NCI-H1436 (cell line): Measurements from ENCODE around the gene TPPP3.

Source experiments
- DNase-seq: peaks from one replicate; lab custom pipeline; 2025; lab: John Stamatoyannopoulos, UW

TPPP3 gene

DNA sequence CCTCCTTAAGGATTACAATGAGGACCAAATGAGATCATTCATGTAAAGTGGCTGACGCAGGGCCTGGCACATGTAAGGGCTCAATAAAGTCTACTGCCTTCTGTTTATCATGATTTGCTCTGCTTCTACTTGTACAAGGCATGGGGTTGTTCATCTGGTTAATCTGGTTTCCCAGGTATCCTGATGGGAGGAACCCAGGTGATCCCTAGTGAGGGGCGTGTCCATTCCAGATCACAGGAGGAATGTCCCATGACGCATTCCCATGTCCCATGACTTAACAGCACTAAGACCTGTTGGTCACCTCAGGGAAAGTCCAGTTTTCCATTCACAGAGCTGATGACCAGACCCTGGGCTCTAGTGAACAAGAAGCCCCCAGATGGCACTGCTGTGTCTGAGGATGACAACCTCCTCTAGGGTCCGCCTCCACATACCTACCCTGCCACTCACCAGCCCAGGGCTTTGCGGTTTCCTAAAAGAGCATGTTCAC, 11.5 kb upstream of the TPPP3 start:
- no peak for DNase-seq

DNA sequence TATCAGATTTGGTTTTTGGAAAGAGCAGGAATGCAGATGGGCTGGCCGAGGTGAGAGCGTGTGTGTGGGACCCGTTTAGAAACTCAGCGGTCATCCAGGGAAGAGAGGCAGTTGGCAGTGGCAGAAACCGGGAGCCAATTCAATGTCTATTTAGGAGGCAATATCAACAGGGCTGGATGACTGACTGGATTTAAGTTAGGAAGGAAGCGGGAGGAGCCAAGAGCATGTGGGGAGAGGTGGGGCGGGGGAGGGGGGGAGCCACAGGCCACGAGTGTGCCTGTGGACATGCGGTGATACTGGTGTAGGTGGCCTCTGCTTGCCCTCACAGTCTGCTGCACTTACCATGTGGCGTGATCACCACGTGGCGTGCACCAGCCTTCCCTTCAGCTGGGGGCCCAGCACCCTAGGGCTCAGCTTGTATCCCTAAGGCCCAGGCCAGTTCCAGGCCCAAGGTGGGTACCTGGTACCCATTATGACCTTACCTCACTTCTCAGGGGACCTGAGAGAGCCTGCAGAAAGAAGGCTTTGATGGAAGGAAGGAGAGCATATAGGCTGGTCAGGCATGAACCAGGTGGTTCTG, 10.8 kb upstream of the TPPP3 start:
- no peak for DNase-seq

- no peak for DNase-seq
Measured at GRCh38 chr16:67400901-67401300, 7.6 kb upstream of the TPPP3 start.

- no peak for DNase-seq
Measured at GRCh38 chr16:67399749-67400704, 6.7 kb upstream of the TPPP3 start.

GRCh38 chr16:67399218-67399733, 6.0 kb upstream of the TPPP3 start:
- no peak for DNase-seq

GRCh38 chr16:67398546-67399217, 5.4 kb upstream of the TPPP3 start:
- DNase-seq = no peak

- no peak for DNase-seq
Measured at GRCh38 chr16:67397812-67398545, 4.7 kb upstream of the TPPP3 start.

- no peak for DNase-seq
Measured at GRCh38 chr16:67397036-67397801, 3.9 kb upstream of the TPPP3 start.

DNA sequence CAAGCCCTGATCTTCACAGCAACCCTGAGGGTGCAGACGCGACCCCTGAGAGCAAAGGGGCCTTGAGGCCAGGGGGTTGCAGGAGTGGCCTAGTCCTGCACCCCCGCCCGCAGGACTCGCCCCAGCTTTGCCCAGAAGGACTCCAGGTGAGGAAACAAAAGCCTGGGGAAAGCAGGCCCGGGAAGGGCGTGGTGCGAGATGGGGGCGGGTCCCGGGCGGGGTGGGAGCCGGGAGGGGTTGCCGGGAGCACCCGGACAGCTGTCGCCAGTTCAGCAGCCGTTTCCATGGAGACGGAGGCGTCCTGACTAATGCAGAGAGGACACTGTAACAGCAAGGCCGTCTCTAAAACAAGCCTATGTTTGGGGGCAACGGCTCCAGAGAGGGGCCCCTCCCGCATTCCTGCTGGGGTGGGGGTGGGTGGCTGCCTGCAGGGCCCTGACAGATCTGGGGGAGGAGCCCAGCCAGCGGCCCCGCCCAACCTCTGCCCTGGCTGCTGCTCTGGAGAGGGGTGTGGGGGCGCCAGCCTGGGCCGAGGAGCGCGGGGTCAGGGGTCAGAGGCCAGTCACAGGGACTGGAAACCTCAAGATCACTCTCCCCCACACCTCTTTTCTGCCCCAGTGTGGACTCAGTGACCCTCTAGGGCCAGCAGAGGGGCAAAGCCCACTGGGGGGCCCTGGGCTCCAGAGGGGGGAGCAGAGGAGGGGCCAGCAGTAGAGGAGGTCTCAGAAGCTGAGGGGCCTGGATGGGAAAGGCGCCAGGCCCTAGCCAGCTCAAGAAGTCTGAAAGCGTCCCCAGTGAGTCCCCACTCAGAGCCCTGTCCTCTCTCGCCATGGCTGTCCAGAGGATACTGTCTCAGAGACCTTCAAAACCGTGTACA, 3.1 kb upstream of the TPPP3 start:
- peak; percentile 93 for DNase-seq

DNA sequence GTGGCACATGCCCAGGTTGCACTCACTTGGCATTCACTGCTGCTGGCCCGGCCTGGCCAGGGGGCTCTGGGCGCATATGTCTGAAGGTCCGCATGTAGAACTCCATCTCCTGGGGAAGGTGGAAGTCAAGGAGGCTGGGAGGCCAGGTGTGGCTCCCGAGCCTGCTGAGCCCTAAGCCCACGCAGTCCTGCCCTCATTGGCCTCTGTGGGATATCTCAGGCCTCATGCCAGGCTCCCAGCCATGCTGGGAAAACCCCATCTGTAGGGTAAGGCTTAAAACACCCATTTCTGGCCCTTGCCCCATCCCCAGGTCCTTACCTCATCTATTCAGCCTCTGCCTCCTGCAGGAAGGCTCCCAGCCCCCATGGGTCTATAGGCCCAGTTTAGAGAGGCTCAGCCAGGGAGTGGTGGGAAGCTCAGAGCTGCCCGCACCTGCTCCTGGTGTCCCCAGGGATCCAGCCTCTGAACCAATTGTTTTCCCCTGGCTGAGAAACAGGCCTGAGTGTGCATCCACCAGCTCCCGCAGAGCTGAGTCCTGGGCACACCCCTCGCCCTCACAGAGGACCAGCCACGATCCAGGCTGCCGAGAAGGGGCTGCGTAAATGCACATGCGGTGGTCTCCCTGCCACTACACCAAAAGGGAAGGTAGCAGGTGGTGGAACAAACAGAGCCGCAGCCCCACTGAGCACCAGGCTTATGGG, 2.3 kb upstream of the TPPP3 start:
- DNase-seq = peak; percentile 95

DNA sequence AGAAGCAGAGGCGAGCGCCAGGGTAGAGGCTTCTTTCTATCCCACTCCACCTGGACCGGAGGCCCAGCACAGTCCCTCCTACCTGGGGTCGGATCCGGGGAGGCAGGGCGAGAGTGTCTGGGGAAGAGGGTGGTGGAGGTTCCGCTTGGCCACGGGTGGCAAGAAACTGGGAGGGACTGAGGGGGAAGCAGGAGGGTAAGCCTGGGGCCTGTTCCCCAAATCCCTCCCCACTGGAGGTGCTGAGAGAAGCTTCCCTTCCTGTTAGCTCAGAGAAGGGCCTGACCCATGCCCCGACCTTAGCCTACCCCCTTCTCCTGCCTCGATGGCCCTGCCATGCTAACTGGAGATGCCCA, 1.8 kb upstream of the TPPP3 start:
- DNase-seq = no peak

DNA sequence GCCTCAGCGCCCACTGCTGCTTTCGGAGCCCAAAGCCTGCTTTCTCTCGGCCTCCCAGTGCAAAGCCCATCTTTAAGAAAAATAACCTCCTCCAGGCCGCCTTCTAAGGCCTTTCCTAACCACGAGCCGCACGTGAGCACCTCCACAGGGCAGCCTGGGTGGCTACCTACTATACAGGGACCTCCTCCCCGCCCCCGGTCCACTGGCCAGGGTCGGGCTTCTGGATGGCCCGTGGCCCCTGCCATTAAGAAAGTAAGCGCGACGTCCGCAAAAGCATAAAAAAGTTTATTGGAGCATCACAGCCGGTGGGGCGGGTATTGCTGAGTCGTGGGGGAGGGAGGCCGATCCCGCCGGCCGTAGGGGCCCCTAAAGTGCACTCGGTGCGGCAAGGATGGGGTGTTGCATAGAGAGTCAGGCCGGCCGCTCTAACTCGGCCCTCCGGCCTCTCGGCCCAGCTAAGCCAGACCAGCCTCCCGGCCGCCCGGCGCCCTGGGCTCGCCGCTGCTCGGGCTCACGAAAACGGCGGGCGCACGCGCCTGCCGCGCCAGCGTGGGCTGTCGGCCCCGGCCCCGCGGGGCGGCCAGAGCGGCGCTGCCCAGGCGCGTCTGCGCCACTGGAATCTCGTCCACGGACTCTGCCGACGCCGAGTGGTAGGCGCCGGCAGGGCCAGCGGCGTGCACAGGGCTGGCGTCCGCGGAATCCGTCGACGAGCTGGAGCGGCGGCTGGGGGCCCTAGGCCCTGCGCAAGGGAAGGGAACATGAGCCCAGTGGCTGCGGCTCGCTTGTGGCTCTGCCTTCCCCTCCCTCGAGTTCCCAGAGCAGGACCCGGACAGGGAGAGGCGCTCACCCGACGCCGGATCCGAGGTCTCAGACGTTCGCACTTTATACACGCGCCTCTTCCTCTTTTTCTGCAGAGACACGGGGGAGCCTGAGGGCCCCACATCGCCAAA, 1.1 kb upstream of the TPPP3 start:
- no peak for DNase-seq

DNA sequence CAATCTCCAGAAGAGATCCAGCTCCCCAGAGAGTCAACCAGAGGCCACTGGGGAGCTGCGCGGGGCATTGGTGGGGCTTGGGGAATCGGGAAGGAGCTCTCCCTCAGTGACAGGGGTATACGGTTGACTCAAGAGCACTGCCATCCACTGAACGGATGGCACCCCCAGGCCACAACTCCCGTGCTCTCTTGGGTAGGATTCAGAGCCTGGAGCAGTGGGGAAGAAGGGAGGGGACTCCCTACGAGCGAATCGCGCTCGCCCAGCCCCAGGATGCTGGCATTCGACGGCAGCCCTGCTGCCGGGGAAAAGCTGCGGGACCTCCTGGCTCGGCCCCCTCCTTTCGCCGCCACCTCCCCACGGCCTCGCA, 473 bp upstream of the TPPP3 start:
- DNase-seq = no peak

DNA sequence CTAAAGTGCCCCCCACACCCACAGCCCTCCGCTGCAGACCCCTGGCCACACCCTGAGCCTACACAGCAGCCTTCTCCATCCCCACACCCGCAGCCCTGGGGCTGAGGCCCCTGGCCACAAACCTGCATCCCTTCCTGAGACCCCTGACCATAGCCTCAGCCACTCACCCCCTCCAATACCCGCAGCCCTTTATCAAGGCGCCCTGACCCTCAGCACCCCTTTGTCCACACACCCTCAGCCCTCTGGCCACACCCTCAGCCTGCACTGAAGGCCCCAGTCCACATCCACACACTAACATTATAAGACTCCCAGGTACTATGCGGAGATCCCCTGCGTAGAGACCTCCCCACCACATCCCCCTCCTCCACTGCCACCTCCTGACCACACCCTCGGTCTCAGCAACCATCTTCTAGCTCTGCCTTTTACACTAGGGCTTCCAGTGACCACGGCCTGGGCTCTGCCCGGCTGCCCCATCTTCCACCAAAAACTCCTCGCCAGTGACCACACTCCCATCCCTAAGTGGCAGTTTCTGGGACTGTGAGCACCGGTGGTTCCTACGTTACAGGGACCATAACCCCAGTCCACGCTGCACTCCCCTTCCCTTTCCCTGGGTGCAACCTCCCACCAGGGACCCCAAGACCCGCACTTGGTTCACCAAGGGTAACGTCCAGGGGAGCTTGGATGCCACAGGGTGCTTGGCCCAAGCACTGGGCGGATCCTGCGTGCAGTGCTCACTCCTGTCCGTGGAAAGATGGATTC, 818 bp downstream of the TPPP3 start:
- DNase-seq = no peak

GRCh38 chr16:67391424-67392300, 1.6 kb downstream of the TPPP3 start:
- no peak for DNase-seq

DNA sequence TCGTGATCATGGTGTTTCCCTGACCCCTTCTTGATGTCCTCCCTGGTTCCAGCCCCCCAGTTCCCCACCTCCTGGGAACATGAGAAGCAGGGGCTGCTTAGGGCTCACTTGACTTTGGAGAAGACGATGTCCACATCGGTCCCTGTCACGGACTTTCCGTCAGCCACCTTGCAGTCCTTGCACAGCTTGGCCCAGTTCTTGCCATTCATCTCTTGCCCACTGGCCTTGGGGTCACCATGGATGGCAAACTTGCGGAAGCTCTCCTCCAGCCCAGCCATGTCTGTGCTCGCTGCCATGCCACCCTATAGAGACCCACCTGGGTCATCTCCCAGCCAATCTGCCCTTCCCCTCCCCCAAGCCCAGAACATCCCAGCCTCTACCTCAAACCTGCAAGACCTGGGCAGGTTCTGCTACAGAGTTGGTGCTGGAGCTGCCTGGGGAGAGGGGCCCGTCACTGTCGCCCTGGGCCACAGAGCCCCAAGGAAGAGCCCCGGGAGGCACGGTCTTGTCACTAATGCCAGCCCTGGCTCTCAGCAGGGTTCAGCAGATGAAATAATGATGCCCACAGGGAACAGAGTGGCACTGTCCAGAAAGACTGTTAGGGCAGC, 2.4 kb downstream of the TPPP3 start:
- DNase-seq = no peak
